OCI-LY7 (cell line): ENCODE results near the gene FREY1.

Source experiments
- EZH2phosphoT487 ChIP-seq: fragments of 200-600 bp; sonication (generic); IDR thresholded peaks from 2 replicates; pipeline ENCODE4 v1.6.1; 2018; ENCODE audit warnings: low read depth, borderline replicate concordance, mild to moderate bottlenecking, mixed run types, antibody characterized with exemption, low read length, moderate library complexity, mixed read lengths
- TF ChIP-seq, protein P1 (sequence below): fragments of 200-600 bp; sonication (generic); conservative IDR thresholded peaks from 2 replicates; pipeline ENCODE4 v1.5.1; 2014; ENCODE audit warnings: mild to moderate bottlenecking, antibody characterized with exemption, low read length, moderate library complexity, mixed read lengths

DNA sequence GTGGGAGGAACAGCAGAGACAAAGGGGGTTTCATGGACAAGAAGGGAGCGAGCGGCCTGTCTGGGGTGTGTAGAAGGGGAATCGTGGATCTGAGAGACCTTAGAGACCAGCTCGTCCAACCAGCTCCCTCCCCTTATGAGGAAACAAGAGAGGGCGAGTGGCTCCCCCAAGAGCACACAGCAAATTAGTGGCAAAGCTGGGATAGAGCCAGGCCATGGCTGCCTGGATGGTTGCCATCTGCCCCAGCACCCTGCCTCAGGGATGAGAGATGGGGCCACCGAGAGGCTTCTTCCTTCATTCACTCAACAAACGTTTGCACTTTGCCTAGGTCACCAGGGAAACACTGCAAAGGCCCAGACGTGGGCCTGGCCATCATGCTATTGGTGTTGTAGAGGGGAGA, 17.5 kb downstream of the FREY1 start:
- TF ChIP-seq, protein P1, sequence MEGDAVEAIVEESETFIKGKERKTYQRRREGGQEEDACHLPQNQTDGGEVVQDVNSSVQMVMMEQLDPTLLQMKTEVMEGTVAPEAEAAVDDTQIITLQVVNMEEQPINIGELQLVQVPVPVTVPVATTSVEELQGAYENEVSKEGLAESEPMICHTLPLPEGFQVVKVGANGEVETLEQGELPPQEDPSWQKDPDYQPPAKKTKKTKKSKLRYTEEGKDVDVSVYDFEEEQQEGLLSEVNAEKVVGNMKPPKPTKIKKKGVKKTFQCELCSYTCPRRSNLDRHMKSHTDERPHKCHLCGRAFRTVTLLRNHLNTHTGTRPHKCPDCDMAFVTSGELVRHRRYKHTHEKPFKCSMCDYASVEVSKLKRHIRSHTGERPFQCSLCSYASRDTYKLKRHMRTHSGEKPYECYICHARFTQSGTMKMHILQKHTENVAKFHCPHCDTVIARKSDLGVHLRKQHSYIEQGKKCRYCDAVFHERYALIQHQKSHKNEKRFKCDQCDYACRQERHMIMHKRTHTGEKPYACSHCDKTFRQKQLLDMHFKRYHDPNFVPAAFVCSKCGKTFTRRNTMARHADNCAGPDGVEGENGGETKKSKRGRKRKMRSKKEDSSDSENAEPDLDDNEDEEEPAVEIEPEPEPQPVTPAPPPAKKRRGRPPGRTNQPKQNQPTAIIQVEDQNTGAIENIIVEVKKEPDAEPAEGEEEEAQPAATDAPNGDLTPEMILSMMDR: no peak
- no peak for TF ChIP-seq EZH2phosphoT487
